ENCODE results near the gene RPP25.
A peak's percentile ranks its signal among the peaks of the same experiment; 100 is the strongest.

DNA sequence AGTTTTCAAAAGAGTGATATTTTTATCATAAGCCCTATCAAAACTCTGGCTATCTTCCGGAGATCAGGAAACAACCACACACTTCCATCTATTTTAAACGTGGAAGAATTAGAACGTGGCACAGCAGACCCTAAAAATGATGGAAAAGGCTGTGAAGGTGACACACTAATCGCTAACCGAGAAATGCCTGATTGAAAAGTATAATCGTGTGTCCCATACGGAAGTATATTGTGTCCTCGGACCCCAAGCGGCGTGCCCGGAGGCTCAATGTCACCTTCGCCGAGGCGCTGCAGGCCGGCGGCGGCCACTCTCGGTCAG, 19.3 kb downstream of the RPP25 start:
- TF ChIP-seq, protein P1, sequence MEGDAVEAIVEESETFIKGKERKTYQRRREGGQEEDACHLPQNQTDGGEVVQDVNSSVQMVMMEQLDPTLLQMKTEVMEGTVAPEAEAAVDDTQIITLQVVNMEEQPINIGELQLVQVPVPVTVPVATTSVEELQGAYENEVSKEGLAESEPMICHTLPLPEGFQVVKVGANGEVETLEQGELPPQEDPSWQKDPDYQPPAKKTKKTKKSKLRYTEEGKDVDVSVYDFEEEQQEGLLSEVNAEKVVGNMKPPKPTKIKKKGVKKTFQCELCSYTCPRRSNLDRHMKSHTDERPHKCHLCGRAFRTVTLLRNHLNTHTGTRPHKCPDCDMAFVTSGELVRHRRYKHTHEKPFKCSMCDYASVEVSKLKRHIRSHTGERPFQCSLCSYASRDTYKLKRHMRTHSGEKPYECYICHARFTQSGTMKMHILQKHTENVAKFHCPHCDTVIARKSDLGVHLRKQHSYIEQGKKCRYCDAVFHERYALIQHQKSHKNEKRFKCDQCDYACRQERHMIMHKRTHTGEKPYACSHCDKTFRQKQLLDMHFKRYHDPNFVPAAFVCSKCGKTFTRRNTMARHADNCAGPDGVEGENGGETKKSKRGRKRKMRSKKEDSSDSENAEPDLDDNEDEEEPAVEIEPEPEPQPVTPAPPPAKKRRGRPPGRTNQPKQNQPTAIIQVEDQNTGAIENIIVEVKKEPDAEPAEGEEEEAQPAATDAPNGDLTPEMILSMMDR (IDR thresholded peaks at IDR 0.05) = peak in 1 of 3 experiments; percentile 31
- no peak for TF ChIP-seq POLR2A (IDR thresholded peaks at IDR 0.05)
- TF ChIP-seq POLR2AphosphoS5 (IDR thresholded peaks at IDR 0.05; ENCODE audit: insufficient read depth in 1 of 2, low read depth in 1 of 2) = no peak
